Gastroesophageal sphincter (tissue), 3 donors: ENCODE data around the gene FOXK2.

Source experiments
- CTCF ChIP-seq, 4 experiments: fragments of 200-600 bp in 2 of 4; fragments of 450-650 bp in 2 of 4; sonication (generic) in 1 of 4; IDR thresholded peaks; one replicate each; pipeline ENCODE4 v1.5.1; 2017 to 2019; ENCODE audit warnings: antibody characterized with exemption in 4 of 4, mild to moderate bottlenecking in 2 of 4, moderate library complexity in 2 of 4
- EP300 ChIP-seq: sonication (generic); formaldehyde crosslinking; IDR thresholded peaks from one replicate; pipeline ENCODE4 v1.6.1; 2017; ENCODE audit warnings: antibody characterized with exemption, mild to moderate bottlenecking

GRCh38 chr17:82592767-82593589 lies 73.4 kb downstream of the FOXK2 start:
- TF ChIP-seq CTCF (IDR thresholded peaks at IDR 0.05) (no peak), EP300 (no peak)
